Gastrocnemius medialis (tissue), 4 donors: ENCODE results near the gene ADD3.

Experiments
- POLR2A ChIP-seq, 2 donors: fragments of 450-650 bp; IDR thresholded peaks; one replicate each; pipeline ENCODE4 v1.6.1; 2017; ENCODE audit warnings: antibody characterized with exemption in 2 of 2, mild to moderate bottlenecking in 2 of 2, moderate library complexity in 2 of 2
- TF ChIP-seq, protein P1 (sequence below), 5 experiments: fragments of 450-650 bp in 3 of 5; fragments of 200-600 bp in 2 of 5; sonication (generic) in 2 of 5; IDR thresholded peaks in 4 of 5; conservative IDR thresholded peaks in 1 of 5; 1 replicate in 4 of 5; 2 replicates in 1 of 5; pipeline ENCODE4 v1.5.1; 2016 to 2019; ENCODE audit warnings: antibody characterized with exemption in 5 of 5, mild to moderate bottlenecking in 3 of 5, moderate library complexity in 3 of 5

GRCh38 chr10:110174816-110175215, 167.0 kb downstream of the ADD3 start:
- TF ChIP-seq, protein P1, sequence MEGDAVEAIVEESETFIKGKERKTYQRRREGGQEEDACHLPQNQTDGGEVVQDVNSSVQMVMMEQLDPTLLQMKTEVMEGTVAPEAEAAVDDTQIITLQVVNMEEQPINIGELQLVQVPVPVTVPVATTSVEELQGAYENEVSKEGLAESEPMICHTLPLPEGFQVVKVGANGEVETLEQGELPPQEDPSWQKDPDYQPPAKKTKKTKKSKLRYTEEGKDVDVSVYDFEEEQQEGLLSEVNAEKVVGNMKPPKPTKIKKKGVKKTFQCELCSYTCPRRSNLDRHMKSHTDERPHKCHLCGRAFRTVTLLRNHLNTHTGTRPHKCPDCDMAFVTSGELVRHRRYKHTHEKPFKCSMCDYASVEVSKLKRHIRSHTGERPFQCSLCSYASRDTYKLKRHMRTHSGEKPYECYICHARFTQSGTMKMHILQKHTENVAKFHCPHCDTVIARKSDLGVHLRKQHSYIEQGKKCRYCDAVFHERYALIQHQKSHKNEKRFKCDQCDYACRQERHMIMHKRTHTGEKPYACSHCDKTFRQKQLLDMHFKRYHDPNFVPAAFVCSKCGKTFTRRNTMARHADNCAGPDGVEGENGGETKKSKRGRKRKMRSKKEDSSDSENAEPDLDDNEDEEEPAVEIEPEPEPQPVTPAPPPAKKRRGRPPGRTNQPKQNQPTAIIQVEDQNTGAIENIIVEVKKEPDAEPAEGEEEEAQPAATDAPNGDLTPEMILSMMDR (IDR thresholded peaks at IDR 0.05 in 4 of 5, conservative IDR thresholded peaks at IDR 0.05 in 1 of 5) = no peak
- no peak for TF ChIP-seq POLR2A (IDR thresholded peaks at IDR 0.05)
